Adrenal gland (tissue), 12 donors: Measurements from ENCODE around the gene RNF223. TPM values are rescaled to one million over a fixed set of nuclear protein-coding genes. Genes with fewer than 3 reads are reported as not detected.
"Not testable (repeated sequence)": the region's sequence is repeated elsewhere in the genome, so short reads cannot be mapped to it uniquely, and the experiment has no call there.

Source experiments
- DNase-seq, 7 donors: peaks; one replicate each; pipeline ENCODE4 v3.0.0-alpha.2; 2019 to 2020
- H3K27ac ChIP-seq, 5 donors: fragments of 200-600 bp; sonication (generic) in 4 of 5; 1 replicate in 3 of 5; 2 replicates in 2 of 5; pipeline versions ENCODE4 v1.5.1 to v1.8.0; 2016 to 2020; ENCODE audit warnings: mild to moderate bottlenecking in 1 of 5
- H3K27me3 ChIP-seq: fragments of 200-600 bp; 2 replicates; pipeline ENCODE4 v1.8.0; 2021
- H3K36me3 ChIP-seq, 2 donors: fragments of 200-600 bp; replicated peaks in 1 of 2; 1 replicate in 1 of 2; 2 replicates in 1 of 2; pipeline versions ENCODE4 v1.5.1 to v1.8.0; 2018 to 2022
- H3K4me1 ChIP-seq, 2 donors: fragments of 200-600 bp; replicated peaks in 1 of 2; 1 replicate in 1 of 2; 2 replicates in 1 of 2; pipeline versions ENCODE4 v1.5.1 to v1.8.0; 2018 to 2021
- H3K4me3 ChIP-seq, 4 donors: fragments of 200-600 bp; sonication (generic) in 3 of 4; one replicate each; pipeline ENCODE4 v1.5.1; 2016 to 2018
- H3K9me3 ChIP-seq, 3 donors: fragments of 200-600 bp; sonication (generic) in 1 of 3; replicated peaks in 1 of 3; 1 replicate in 2 of 3; 2 replicates in 1 of 3; pipeline versions ENCODE4 v1.5.1 to v1.8.0; 2016 to 2021
- CTCF ChIP-seq, 6 experiments: fragments of 450-650 bp in 4 of 6; fragments of 200-600 bp in 2 of 6; sonication (generic) in 1 of 6; IDR thresholded peaks; 1 replicate in 5 of 6; 2 replicates in 1 of 6; pipeline versions ENCODE4 v1.5.1 to v1.8.0; 2016 to 2021; ENCODE audit warnings: antibody characterized with exemption in 6 of 6, mild to moderate bottlenecking in 2 of 6, moderate library complexity in 1 of 6
- POLR2A ChIP-seq, 2 donors: fragments of 450-650 bp; IDR thresholded peaks; one replicate each; pipeline ENCODE4 v1.6.1; 2017; ENCODE audit warnings: antibody characterized with exemption in 2 of 2, mild to moderate bottlenecking in 2 of 2, moderate library complexity in 1 of 2
- WGBS, 4 donors: extraction: QIAGEN DNeasy Blood & Tissue Kit in 2 of 4; methylation state at CpG; one replicate each; pipeline versions ENCODE4 v1.1.5 to v1.1.7; 2013 to 2017; 5-methylcytosine and 5-hydroxymethylcytosine counted together
- intact Hi-C, 2 donors: fragments of 100-400 bp; cut with DNase I; formaldehyde crosslinking; loops; one replicate each; pipeline versions ENCODE4 v1.14.1 to v1.15.0; 2022 to 2023
- polyA plus RNA-seq, 3 donors: library from polyadenylated mRNA; stranded (reverse); fragments of 200-250 nt in 2 of 3; fragments of 350-450 nt in 1 of 3; fragmentation: Illumina TruSeq in 1 of 3; extraction: RNeasy Lipid Tissue Mini Kit (QIAGEN cat#74804) in 1 of 3; gene quantifications; one replicate each; pipeline ENCODE4 v1.2.3, GENCODE V29; 2013 to 2014
- total RNA-seq, 9 donors: library from RNA; depleted of rRNA in 4 of 9; stranded (reverse); fragments of >200 nt in 4 of 9; fragments of 120-200 nt in 1 of 9; fragmentation: NEBNext Ultra II Directional in 1 of 9; extraction: Animal tissue kit (Norgen Biotek cat#: 25700) in 1 of 9; gene quantifications; one replicate each; pipeline versions ENCODE4 v1.1.0 to v1.2.4, GENCODE V29; 2013 to 2023
- donor health status: healthy with polysubstance abuse.
- donor health status: Bipolar disorder and iron deficiency.
- donor health status: DM: yes; HTN: yes; CAD: no.
- donor health status: DM: no; HTN: no; CAD: no.
- donor health status: DM: no; HTN: no; CAD: no.
- donor health status: DM: yes; HTN: yes; CAD: no.

The RNF223 gene
- total and polyA plus RNA-seq, 12 donors: 0.03 TPM; not detected in 11

GRCh38 chr1:1067860-1068516 lies 6.1 kb downstream of the RNF223 start:
- intact Hi-C loops: no loop called here
- peaks cover 38% of the 10 kb centered on the region for H3K27me3 ChIP-seq
- TF ChIP-seq POLR2A (IDR thresholded peaks at IDR 0.05) (no peak), CTCF (IDR thresholded peaks at IDR 0.05) (no peak)
- H3K4me3 ChIP-seq: no peak overlapping the region
- H3K4me1 ChIP-seq: peaks cover 3 to 5% of the 10 kb centered on the region in 2 donors
- H3K27ac ChIP-seq: no peak overlapping the region
- no peaks in the 10 kb centered on the region for H3K9me3 ChIP-seq
- no peak for DNase-seq
- WGBS, 4 donors: 40 to 68% (median 54%) methylated on average over 17 to 32 of the region's 32 CpGs
- H3K36me3 ChIP-seq: no peaks in the 10 kb centered on the region

GRCh38 chr1:1067284-1067859 lies 6.7 kb downstream of the RNF223 start:
- H3K27me3 ChIP-seq: peaks cover 44% of the 10 kb centered on the region
- intact Hi-C loops: no loop called here
- no peaks in the 10 kb centered on the region for H3K36me3 ChIP-seq
- H3K4me1 ChIP-seq: peaks cover 3 to 5% of the 10 kb centered on the region in 2 donors
- no peak overlapping the region for H3K27ac ChIP-seq
- H3K4me3 ChIP-seq: no peak overlapping the region
- TF ChIP-seq CTCF (IDR thresholded peaks at IDR 0.05) (no peak), POLR2A (IDR thresholded peaks at IDR 0.05) (no peak)
- 84 to 94% (median 86%) methylated on average over 24 to 54 of the region's 54 CpGs for WGBS, 4 donors
- no peaks in the 10 kb centered on the region for H3K9me3 ChIP-seq
- no peak for DNase-seq

- TF ChIP-seq POLR2A (IDR thresholded peaks at IDR 0.05) (no peak), CTCF (IDR thresholded peaks at IDR 0.05) (no peak)
- intact Hi-C loops: no loop called here
- H3K27me3 ChIP-seq: peaks cover 48% of the 10 kb centered on the region
Measured at GRCh38 chr1:1066403-1067283, 7.5 kb downstream of the RNF223 start.

GRCh38 chr1:1065940-1066304 lies 8.2 kb downstream of the RNF223 start:
- H3K4me3 ChIP-seq, H3K4me1 ChIP-seq, intact Hi-C loops, H3K27ac ChIP-seq, H3K36me3 ChIP-seq, DNase-seq, H3K9me3 ChIP-seq: not testable (repeated sequence)
- 78 to 82% (median 79%) methylated on average over 10 to 11 of the region's 11 CpGs for WGBS, 4 donors
- peaks cover 55% of the 10 kb centered on the region for H3K27me3 ChIP-seq

More at GRCh38 chr1:1066403-1067283, 7.5 kb downstream of the RNF223 start:
- DNase-seq: no peak
- 69 to 73% (median 71%) methylated on average over 10 to 27 of the region's 27 CpGs for WGBS, 4 donors
- Histone ChIP-seq H3K4me1 (peaks cover 3 to 5% of the 10 kb centered on the region in 2 donors), H3K27ac (no peak overlapping the region), H3K36me3 (no peaks in the 10 kb centered on the region), H3K4me3 (no peak overlapping the region), H3K9me3 (no peaks in the 10 kb centered on the region)
